Mucosa of gallbladder (tissue), 1 donor: Measurements from ENCODE around the gene GARIN5A. TPM values are rescaled to one million over a fixed set of nuclear protein-coding genes. Genes with fewer than 3 reads are reported as not detected.

Experiments
- DNase-seq: peaks from one replicate; pipeline ENCODE4 v3.0.0-alpha.2; 2020; ENCODE audit warnings: low spot score
- total RNA-seq: library from RNA; stranded (reverse); gene quantifications from one replicate; pipeline ENCODE4 v1.2.1, GENCODE V29; 2021
- donor health status: DM: no; HTN: no; CAD: no.

The GARIN5A gene
- 5.0 TPM for total RNA-seq

DNA sequence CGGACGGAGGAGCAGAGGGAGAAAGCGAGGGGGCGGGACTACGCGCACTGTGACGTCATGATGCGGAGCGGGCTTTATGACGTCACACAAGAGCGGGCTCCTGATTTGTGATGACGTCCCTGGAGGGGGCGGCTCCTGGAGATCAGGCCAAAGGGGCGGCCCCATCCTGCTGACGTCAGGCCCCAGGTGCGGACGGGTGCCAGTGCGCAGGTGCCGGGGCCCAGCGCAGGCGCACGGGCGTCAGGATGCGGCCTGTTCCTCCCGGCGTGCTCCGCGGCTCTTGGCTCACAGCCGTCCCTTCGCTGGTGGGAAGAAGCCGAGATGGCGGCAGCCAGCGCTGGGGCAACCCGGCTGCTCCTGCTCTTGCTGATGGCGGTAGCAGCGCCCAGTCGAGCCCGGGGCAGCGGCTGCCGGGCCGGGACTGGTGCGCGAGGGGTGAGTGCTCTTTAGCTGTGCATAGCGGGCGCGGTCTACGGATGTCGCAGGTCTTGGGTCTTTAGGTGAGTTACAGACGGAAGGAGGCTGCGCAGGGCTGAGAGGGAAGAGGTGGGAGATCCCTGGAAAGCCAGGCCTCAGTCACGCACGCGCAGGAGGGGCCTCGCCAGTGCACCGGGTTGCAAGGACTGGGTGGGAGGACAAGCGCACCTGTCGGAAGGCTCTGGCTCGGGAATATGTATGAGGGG lies at the start of gene GARIN5A, which contains the start of gene EMC10:
Gene GARIN5A, minus strand, starts transcription at position 625 of the 683 bp plus-strand sequence. Its CDS starts 460 bp downstream, at position 165.
Gene EMC10, plus strand, starts transcription at position 284 of the 683 bp plus-strand sequence. Its CDS starts 38 bp downstream, at position 322.
- peak; percentile 92 for DNase-seq

GRCh38 chr19:50522881-50523280 lies 46.2 kb upstream of the GARIN5A start:
- DNase-seq, result no peak

GRCh38 chr19:50520822-50521465 lies 44.3 kb upstream of the GARIN5A start:
- no peak for DNase-seq

DNA sequence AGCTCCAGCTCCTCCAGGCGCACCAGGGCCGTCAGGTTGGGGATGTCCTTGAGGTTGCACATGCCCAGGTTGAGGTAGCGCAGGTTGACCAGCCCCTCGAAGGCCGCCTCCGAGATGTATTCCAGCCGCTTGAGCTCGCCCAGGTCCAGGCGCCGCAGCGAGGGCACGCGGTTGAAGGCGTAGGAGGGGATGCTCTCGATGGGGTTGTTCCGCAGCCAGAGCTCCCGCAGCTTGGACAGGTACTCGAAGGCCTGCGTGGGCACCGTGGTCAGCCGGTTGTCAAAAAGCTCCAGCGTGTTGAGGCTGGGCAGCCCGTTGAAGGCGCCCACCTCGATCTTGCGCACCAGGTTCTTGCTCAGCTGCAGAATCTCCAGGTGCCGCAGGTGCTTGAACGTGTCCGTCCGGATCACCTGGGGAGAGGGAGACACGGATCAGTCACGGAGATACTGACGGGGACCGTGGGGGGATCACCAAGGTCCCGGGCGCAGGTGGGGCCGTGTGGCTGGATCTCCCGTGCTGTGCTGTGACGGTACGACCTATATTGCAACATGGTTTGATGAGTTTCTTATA lies 42.4 kb upstream of the GARIN5A start:
- no peak for DNase-seq

- DNase-seq, result no peak
These were observed 41.7 kb upstream of the GARIN5A start for GRCh38 chr19:50518091-50519005.

DNA sequence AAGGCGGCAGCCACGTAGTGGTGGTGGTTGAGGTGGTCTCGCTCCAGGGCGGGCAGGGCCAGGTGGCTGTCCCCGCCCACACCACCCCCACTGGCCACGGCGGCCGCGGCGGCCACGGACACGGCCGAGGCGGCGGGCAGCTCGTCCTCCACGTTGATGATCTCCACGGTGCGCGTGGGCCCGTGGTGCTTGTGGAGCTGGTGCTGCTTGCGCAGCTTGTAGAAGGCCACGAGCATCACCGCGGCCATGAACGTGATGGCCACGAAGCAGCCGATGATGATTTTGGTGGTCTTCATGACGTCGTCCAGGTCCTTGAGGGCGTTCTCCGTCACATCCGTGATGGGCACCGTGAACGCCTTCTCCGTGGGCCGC lies 41.0 kb upstream of the GARIN5A start:
- no peak for DNase-seq

- no peak for DNase-seq
These were observed 40.5 kb upstream of the GARIN5A start for GRCh38 chr19:50516964-50517703.

DNA sequence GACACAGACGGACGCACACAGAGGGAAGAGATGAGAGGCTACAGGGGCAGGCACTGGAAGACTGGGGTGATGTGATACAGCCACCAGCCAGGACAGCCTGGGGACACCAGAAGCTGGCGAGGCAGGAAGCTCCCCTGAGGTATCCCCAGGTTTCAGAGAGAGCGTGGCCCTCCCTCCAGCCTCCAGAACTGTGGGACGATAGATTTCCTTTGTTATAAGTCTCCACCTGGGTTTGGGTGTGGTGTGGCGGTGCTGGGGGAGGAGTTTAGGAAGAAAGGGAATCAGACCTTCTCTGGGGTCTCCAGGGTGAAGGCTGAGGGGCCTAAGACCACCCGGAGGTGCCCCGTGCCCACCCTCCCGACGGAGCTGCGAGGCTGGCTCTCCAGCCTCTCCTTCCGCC lies 39.8 kb upstream of the GARIN5A start:
- no peak for DNase-seq

GRCh38 chr19:50515168-50515561 lies 38.5 kb upstream of the GARIN5A start:
- no peak for DNase-seq

- no peak for DNase-seq
These were observed 37.9 kb upstream of the GARIN5A start for GRCh38 chr19:50514346-50515167.

- DNase-seq, result no peak
These were observed 37.2 kb upstream of the GARIN5A start, which contains the start of gene ASPDH for GRCh38 chr19:50513746-50514345. TSS of gene ASPDH (minus strand) at chr19:50513913. CDS start at chr19:50513823, 90 bp downstream.

- no peak for DNase-seq
These were observed 36.5 kb upstream of the GARIN5A start for GRCh38 chr19:50512999-50513745.

- no peak for DNase-seq
These were observed 35.7 kb upstream of the GARIN5A start for GRCh38 chr19:50512112-50512998.

- peak; percentile 99 for DNase-seq
These were observed 34.6 kb upstream of the GARIN5A start, which contains the start of gene JOSD2 for GRCh38 chr19:50511069-50511822. TSS of gene JOSD2 (minus strand) at chr19:50511191. CDS start at chr19:50510431, 760 bp downstream.

GRCh38 chr19:50510700-50511068 lies 34.0 kb upstream of the GARIN5A start:
- DNase-seq, result no peak

GRCh38 chr19:50510121-50510670 lies 33.5 kb upstream of the GARIN5A start:
- no peak for DNase-seq

DNA sequence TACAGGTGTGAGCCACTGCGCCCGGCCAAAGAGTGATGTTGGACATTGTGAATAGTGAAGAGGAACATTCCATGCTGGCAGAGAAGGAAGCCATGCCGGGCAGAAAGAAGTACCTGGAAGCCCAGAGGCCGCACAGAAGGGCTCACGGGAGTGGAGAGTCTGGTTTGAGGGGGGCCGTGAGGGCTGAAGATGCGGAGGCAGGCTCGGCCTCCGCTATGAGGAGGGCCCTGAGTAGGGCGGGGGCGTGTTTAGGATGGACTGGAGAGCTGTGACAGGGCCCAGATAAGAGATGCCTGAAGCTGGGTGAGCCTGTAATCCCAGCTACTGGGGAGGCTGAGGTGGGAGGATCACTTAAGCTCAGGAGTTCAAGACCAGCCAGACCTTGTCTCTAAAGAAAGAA lies 32.7 kb upstream of the GARIN5A start:
- no peak for DNase-seq
